Keratinocyte (primary cell): ENCODE data around the gene TFF3.

ENCODE experiments used
- EZH2 ChIP-seq: IDR thresholded peaks from one replicate; pipeline ENCODE4 v1.6.1; 2012; ENCODE audit warnings: inconsistent platforms, mild to moderate bottlenecking, low read length, moderate library complexity
- TF ChIP-seq, protein P1 (sequence below), 3 experiments: IDR thresholded peaks in 1 of 3; conservative IDR thresholded peaks in 1 of 3; optimal IDR thresholded peaks in 1 of 3; 2 replicates in 2 of 3; 3 replicates in 1 of 3; pipeline versions ENCODE3 to v1.5.1; 2011; ENCODE audit warnings: low read length in 3 of 3, mild to moderate bottlenecking in 3 of 3, moderate library complexity in 2 of 3, control low read depth in 1 of 3, inconsistent platforms in 1 of 3; ENCODE audit not compliant: insufficient read depth in 2 of 3; ENCODE audit errors: extremely low read depth in 1 of 3

DNA sequence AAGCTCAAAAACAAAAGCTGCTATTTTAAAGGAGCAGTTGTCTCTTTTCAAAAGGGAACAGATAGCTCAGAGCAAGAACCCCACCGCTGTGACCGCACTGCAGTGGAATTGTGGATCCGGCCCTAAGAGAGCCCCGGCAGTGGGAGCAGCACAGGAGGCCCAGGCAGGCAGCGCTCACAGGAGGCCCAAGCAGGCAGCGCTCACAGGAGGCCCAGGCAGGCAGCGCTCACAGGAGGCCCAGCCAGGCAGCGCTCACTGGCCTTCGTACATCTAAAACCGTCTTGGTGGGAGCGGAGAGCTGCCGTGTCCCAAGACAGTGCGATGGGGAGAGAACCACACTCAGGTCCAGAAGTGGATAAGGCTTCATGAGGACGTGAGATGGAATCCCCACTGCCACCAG is 4.0 kb downstream of the TFF3 start:
- TF ChIP-seq, protein P1, sequence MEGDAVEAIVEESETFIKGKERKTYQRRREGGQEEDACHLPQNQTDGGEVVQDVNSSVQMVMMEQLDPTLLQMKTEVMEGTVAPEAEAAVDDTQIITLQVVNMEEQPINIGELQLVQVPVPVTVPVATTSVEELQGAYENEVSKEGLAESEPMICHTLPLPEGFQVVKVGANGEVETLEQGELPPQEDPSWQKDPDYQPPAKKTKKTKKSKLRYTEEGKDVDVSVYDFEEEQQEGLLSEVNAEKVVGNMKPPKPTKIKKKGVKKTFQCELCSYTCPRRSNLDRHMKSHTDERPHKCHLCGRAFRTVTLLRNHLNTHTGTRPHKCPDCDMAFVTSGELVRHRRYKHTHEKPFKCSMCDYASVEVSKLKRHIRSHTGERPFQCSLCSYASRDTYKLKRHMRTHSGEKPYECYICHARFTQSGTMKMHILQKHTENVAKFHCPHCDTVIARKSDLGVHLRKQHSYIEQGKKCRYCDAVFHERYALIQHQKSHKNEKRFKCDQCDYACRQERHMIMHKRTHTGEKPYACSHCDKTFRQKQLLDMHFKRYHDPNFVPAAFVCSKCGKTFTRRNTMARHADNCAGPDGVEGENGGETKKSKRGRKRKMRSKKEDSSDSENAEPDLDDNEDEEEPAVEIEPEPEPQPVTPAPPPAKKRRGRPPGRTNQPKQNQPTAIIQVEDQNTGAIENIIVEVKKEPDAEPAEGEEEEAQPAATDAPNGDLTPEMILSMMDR (optimal IDR thresholded peaks at IDR 0.05 in 1 of 3, IDR thresholded peaks at IDR 0.05 in 1 of 3, conservative IDR thresholded peaks at IDR 0.05 in 1 of 3; ENCODE audit: extremely low read depth in 1 of 3, insufficient read depth in 2 of 3, low read length in 3 of 3): no peak
- no peak for TF ChIP-seq EZH2
